ENCODE data around the gene LMOD2.

DNA sequence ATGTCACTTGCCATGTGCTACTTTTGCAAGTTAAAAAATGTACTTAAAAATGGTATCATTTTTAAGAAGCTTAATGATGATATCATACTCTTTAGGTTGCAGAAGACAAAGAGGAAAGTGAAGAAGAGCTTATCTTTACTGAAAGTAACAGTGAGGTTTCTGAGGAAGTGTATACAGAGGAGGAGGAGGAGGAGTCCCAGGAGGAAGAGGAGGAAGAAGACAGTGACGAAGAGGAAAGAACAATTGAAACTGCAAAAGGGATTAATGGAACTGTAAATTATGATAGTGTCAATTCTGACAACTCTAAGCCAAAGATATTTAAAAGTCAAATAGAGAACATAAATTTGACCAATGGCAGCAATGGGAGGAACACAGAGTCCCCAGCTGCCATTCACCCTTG lies 6.1 kb downstream of the LMOD2 start:
- TF ChIP-seq, protein P1, sequence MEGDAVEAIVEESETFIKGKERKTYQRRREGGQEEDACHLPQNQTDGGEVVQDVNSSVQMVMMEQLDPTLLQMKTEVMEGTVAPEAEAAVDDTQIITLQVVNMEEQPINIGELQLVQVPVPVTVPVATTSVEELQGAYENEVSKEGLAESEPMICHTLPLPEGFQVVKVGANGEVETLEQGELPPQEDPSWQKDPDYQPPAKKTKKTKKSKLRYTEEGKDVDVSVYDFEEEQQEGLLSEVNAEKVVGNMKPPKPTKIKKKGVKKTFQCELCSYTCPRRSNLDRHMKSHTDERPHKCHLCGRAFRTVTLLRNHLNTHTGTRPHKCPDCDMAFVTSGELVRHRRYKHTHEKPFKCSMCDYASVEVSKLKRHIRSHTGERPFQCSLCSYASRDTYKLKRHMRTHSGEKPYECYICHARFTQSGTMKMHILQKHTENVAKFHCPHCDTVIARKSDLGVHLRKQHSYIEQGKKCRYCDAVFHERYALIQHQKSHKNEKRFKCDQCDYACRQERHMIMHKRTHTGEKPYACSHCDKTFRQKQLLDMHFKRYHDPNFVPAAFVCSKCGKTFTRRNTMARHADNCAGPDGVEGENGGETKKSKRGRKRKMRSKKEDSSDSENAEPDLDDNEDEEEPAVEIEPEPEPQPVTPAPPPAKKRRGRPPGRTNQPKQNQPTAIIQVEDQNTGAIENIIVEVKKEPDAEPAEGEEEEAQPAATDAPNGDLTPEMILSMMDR (IDR thresholded peaks at IDR 0.05; ENCODE audit: low read depth, low read length) = no peak
- TF ChIP-seq EZH2phosphoT487 (IDR thresholded peaks at IDR 0.05; ENCODE audit: low read depth) = no peak

Data from OCI-LY3 (cell line).